Parathyroid adenoma (tissue), 2 donors: ENCODE data around the gene CD46.

Source experiments
- H2AFZ ChIP-seq: fragments of 300-600 bp; sonication (generic); one replicate; pipeline ENCODE4 v1.7.0; 2017; ENCODE audit warnings: antibody characterized with exemption, mild to moderate bottlenecking
- H3K27ac ChIP-seq: fragments of 300-600 bp; sonication (generic); one replicate; pipeline ENCODE4 v1.7.0; 2017
- H3K27me3 ChIP-seq: fragments of 300-600 bp; sonication (generic); one replicate; pipeline ENCODE4 v1.7.0; 2017; ENCODE audit warnings: low read length; ENCODE audit not compliant: control insufficient read depth, insufficient read depth
- H3K36me3 ChIP-seq: fragments of 300-600 bp; sonication (generic); one replicate; pipeline ENCODE4 v1.7.0; 2017; ENCODE audit warnings: low read length; ENCODE audit not compliant: control insufficient read depth, insufficient read depth
- H3K4me1 ChIP-seq: fragments of 300-600 bp; sonication (generic); one replicate; pipeline ENCODE4 v1.7.0; 2017; ENCODE audit warnings: control low read depth
- H3K4me2 ChIP-seq: fragments of 300-600 bp; sonication (generic); one replicate; pipeline ENCODE4 v1.7.0; 2017; ENCODE audit warnings: low read length
- H3K4me3 ChIP-seq: fragments of 300-600 bp; sonication (generic); one replicate; pipeline ENCODE4 v1.7.0; 2017; ENCODE audit warnings: low read depth, low read length
- H3K79me2 ChIP-seq: fragments of 300-600 bp; sonication (generic); one replicate; pipeline ENCODE4 v1.7.0; 2017; ENCODE audit warnings: control low read depth
- H3K9ac ChIP-seq: fragments of 300-600 bp; sonication (generic); one replicate; pipeline ENCODE4 v1.7.0; 2017; ENCODE audit warnings: mild to moderate bottlenecking
- H3K9me3 ChIP-seq: fragments of 300-600 bp; sonication (generic); one replicate; pipeline ENCODE4 v1.7.0; 2017; ENCODE audit warnings: low read length; ENCODE audit not compliant: control insufficient read depth
- CTCF ChIP-seq: fragments of 300-600 bp; sonication (generic); IDR thresholded peaks from one replicate; pipeline ENCODE4 v1.7.0; 2017; ENCODE audit warnings: antibody characterized with exemption, mild to moderate bottlenecking
- donor health status: primary hyperparathyroidism.

The CD46 gene

GRCh38 chr1:207833956-207834660, 82.3 kb downstream of the CD46 start:
- TF ChIP-seq CTCF: no peak
- Histone ChIP-seq H3K4me2 (no peak overlapping the region), H3K79me2 (peaks cover 62% of the 10 kb centered on the region), H3K9ac (no peak overlapping the region), H2AFZ (no peak overlapping the region), H3K4me1 (peaks cover 8% of the 10 kb centered on the region), H3K9me3 (no peaks in the 10 kb centered on the region), H3K4me3 (no peak overlapping the region), H3K27me3 (no peaks in the 10 kb centered on the region), H3K27ac (no peak overlapping the region), H3K36me3 (no peaks in the 10 kb centered on the region)

GRCh38 chr1:207835958-207836357, 84.1 kb downstream of the CD46 start:
- peaks cover 9% of the 10 kb centered on the region for H3K4me1 ChIP-seq
- no peak overlapping the region for H3K4me3 ChIP-seq
- H3K27ac ChIP-seq: no peak overlapping the region
- H3K9ac ChIP-seq: no peak overlapping the region
- H3K4me2 ChIP-seq: no peak overlapping the region
- no peak for TF ChIP-seq CTCF
- no peak overlapping the region for H2AFZ ChIP-seq
- H3K9me3 ChIP-seq: no peaks in the 10 kb centered on the region
- peaks cover 70% of the 10 kb centered on the region for H3K79me2 ChIP-seq
- H3K27me3 ChIP-seq: no peaks in the 10 kb centered on the region
- H3K36me3 ChIP-seq: no peaks in the 10 kb centered on the region

GRCh38 chr1:207836591-207837347, 84.9 kb downstream of the CD46 start:
- peaks cover 69% of the 10 kb centered on the region for H3K79me2 ChIP-seq
- no peaks in the 10 kb centered on the region for H3K9me3 ChIP-seq
- no peaks in the 10 kb centered on the region for H3K27me3 ChIP-seq
- peaks cover 9% of the 10 kb centered on the region for H3K4me1 ChIP-seq
- H3K27ac ChIP-seq: peak overlapping the region; percentile 11
- no peak overlapping the region for H3K4me3 ChIP-seq
- H3K9ac ChIP-seq: no peak overlapping the region
- H2AFZ ChIP-seq: no peak overlapping the region
- no peak overlapping the region for H3K4me2 ChIP-seq
- no peaks in the 10 kb centered on the region for H3K36me3 ChIP-seq
- TF ChIP-seq CTCF: no peak

GRCh38 chr1:207837673-207838072, 85.8 kb downstream of the CD46 start:
- no peak overlapping the region for H2AFZ ChIP-seq
- H3K4me3 ChIP-seq: no peak overlapping the region
- H3K36me3 ChIP-seq: no peaks in the 10 kb centered on the region
- H3K79me2 ChIP-seq: peaks cover 69% of the 10 kb centered on the region
- no peak for TF ChIP-seq CTCF
- no peaks in the 10 kb centered on the region for H3K27me3 ChIP-seq
- H3K9me3 ChIP-seq: no peaks in the 10 kb centered on the region
- H3K4me1 ChIP-seq: peaks cover 9% of the 10 kb centered on the region
- no peak overlapping the region for H3K9ac ChIP-seq
- H3K27ac ChIP-seq: no peak overlapping the region
- H3K4me2 ChIP-seq: no peak overlapping the region
